Stimulated activated CD4-positive, alpha-beta T cell treated with anti-CD3 and anti-CD28 coated beads, Interleukin-15, amount 100 ng/mL, for 1 hour (primary cell): Measurements from ENCODE around the gene GZMM.

Experiments
- DNase-seq, 2 donors: peaks; one replicate each; pipeline ENCODE4 v3.0.0-alpha.2; 2020; ENCODE audit warnings: low read depth in 1 of 2, low spot score in 1 of 2

The GZMM gene

DNA sequence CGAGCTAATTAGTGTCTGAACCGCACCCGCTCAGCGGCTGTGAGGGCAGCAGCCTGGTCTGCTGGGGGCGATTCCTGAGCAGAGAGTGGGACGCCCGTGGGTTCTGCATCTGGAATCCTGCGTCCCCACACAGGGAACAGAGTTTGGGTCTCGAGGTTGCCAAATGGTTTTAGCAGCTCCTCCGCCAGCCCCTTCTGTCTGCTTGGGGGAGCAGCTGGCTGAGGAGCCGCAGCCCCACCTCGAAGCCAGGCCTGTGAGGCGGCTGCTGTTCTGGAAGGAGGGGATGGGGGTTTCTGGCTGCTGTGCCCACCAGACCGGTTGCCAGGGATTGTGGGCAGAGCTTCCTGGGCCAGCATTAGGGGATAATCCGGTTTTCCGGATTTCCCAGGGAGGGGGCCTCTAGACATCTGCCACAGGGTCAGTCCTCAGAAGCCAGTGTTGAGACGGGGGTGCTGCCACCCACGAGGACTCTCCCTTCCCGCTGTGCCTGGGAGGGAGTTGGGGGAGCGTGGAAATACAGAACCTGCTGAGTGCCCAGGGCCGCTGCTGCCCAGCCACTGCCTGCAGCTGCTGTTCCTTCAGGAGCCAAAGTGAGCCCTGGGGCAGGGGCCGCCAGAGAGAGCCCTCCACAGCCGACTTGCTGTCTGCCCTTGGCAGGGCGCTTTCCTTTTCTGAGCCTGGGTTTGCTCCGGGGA lies 10.3 kb upstream of the GZMM start:
- DNase-seq, result no peak

DNA sequence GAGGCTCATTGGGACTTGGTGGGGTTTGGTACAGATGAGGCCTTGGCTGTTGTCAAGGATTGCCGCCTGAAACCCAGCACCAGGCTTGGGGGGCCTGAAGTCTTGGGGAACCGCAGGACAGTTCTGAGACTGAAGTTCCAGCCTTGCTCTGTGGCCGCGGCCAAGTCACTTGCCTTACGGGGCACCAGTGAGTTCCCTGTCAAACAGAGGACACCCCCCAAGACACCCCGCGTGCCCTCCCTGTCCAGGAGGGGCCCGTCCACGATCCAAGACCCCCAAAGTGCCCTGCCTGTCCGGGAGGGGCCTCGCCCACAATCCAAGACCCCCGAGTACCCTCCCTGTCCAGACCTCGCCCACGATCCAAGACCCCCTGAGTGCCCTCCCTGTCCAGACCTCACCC lies 9.8 kb upstream of the GZMM start:
- no peak for DNase-seq

DNA sequence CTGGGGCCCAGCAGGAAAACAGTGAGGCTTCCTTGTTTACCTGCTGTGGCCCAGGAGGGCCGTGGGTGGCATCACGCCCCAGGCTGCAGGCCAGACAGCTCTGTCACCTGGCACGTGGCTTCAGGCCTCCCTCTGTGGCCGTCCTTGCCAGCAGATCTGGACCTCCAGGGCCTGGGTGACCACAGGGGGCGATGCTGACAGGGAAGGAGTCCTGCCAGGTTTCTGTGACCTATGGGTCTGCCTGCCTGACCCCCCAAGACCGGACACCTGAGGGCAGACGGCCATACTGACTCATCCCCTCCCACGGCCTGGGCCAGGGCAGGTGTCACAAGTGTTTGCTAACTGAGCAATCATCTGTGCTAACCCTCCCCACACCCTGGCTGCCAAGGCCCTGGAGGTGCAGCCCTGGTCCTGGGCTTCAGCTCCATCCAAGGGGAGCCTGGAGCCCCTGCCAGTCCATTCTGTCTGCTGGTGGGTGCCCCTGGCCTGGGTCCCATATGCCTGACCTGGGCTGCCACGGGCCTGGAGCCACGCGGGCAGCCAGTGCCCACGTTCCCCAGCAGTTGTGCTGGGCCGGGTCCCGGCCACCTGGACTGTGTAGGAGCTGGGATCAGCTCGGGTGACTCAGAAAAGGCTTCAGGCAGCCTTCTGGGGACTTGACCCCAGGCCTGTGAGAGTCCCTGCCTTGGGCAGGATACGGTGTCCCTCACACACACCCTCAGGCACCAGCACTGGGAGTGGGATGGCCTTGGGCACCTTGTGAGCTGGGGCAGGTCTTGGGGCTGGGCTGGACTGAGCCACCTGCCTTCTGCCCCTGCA lies 8.6 kb upstream of the GZMM start:
- no peak for DNase-seq

DNA sequence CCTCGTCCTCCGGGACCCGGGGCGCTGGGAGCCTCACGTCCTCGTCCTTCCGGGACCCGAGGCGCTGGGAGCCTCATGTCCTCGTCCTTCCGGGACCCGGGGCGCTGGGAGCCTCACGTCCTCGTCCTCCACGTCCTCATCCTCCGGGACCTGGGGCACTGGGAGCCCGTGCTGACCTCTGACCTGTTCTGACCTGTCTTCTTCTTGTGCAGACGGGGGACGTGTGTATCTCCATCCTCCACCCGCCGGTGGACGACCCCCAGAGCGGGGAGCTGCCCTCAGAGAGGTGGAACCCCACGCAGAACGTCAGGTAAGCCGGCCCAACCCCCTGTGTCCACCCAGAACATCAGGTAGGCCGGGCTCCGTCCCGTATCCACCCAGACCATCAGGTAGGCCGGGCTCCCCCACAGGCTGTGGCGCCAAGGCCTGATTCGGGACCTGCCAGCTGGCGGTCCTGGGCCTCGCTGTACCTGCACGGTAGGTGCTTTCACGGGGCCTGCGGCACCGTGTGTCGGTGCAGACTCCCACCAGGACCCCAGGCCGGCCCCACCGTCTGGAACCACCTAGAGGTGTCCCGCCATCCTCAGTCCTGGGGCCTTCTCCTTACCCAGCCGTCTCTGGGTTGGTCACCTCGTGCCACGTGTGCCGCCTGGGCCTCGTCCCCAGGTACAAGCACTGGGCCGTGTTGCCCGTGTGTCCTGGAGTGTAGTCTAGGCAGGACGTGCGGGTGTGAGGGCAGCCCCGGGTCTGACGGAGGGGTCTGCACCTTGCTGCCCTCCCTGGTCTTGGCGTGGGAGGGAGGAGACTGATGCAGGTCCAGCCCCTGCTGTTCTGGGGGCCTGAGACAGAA lies 7.6 kb upstream of the GZMM start:
- DNase-seq, result no peak

DNA sequence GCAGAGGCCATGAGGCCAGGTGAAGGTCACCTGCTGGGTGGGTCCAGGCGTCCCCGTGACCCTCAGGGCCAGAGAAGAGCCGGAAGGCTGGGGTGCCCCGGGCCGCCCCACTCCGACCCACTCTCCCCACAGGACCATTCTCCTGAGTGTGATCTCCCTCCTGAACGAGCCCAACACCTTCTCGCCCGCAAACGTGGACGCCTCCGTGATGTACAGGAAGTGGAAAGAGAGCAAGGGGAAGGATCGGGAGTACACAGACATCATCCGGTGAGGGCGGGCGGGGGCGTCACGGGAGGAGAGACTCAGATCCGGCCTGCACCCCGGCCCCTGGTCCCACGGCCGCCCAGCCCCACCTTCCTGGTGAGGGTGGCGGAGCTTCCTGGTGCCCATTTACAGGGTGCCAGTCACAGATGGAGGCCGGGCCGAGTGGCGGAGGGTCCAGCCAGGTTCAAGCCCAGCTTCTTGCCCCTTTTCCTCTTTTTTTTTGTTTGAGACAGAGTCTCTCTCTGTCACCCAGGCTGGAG lies 6.9 kb upstream of the GZMM start:
- no peak for DNase-seq

DNA sequence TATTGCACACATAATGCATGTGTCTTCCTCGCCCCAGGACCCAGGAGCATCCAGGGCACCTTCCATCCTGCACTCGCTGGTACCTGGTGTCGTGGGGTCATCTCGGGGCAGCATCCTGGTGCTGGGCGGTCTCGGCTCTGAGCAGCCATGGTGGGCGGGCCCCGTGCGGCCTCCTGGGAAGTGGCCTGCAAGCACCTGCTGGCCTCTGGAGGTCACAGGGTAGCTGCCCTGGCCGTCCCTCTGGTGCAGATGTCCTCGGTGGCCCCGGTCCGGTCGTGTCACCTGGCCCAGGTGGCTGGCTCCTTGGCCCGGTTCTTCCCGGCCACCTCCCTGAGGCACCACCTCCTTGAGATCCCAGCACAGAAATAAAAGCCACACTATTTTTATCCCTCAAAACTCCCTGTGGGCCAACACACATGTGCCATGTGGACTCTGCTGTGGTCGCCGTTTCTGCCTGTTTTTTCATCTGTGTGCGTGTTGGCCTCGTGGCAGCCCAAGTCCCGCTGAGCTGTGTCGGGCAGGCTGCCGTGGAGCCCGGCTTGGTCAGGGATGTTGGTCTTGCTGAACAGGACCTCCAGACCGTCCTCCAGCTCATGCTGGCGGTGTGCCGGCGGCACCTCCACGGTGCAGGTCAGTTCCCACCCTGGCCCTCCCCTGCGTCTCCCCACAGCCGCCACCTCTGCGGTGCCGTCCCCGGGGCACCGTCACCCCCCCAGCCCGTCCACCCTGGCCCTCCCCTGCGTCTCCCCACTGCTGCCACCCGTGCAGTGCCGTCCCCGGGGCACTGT lies 5.0 kb upstream of the GZMM start:
- DNase-seq, result no peak

DNA sequence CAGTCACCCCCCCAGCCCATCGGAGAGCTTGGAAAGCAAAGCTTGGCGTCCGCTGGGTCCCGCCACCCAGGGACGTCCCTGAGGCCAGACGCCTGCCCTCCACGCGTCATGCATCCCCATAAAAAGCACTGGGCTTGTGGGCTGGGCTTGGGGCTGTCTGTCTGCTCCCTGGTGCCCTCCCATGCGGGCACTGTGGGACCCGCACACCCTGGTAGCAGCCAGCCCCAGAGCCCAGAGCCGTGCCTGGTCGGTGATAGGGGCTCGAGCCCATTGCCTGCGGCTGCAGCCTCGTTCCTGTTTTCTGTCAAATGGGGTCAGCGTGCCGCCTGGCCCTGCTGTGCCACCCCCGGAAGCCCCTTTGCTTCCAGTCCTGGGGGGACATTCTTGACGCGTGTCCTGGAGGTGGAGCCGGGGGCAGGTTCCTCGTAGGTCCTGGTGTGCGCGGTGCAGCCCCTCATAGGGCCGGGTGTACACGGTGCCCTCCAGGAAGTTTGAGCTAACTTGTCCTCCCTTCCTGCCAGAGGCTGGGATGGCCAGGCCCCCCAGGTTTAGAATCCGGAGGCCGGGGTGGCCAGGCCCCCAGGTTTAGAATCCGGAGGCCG lies 4.3 kb upstream of the GZMM start:
- no peak for DNase-seq

DNA sequence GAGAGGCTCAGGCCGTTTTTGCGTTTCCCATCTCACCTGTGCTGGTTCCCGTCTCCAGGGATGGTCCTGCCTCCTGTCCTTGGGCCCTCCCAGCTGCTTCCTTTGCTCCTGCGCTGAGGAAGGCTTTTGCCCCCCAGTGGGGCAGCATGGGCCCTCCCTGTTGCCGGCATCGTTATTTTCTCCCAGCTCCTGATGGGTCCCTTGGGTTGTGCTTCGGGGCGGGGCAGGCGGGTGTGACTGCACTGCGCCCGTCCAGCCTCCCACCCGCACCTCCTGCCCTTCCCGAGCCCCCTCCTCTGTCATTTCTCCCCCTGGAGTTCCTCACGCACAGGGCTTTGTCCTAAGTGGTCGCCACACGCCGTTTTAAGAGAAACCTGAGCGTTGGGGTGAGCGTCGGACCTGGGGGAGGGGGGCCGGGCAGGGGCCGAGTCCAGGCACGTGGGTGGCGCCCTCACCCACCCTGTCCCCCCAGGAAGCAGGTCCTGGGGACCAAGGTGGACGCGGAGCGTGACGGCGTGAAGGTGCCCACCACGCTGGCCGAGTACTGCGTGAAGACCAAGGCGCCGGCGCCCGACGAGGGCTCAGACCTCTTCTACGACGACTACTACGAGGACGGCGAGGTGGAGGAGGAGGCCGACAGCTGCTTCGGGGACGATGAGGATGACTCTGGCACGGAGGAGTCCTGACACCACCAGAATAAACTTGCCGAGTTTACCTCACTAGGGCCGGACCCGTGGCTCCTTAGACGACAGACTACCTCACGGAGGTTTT lies 2.8 kb upstream of the GZMM start:
- no peak for DNase-seq

DNA sequence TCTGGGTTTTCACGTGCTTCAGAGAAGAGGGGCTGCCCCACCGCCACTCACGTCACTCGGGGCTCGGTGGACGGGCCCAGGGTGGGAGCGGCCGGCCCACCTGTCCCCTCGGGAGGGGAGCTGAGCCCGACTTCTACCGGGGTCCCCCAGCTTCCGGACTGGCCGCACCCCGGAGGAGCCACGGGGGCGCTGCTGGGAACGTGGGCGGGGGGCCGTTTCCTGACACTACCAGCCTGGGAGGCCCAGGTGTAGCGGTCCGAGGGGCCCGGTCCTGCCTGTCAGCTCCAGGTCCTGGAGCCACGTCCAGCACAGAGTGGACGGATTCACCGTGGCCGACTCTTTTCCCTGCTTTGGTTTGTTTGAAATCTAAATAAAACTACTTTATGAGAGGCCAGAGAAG lies 2.2 kb upstream of the GZMM start:
- DNase-seq, result no peak

DNA sequence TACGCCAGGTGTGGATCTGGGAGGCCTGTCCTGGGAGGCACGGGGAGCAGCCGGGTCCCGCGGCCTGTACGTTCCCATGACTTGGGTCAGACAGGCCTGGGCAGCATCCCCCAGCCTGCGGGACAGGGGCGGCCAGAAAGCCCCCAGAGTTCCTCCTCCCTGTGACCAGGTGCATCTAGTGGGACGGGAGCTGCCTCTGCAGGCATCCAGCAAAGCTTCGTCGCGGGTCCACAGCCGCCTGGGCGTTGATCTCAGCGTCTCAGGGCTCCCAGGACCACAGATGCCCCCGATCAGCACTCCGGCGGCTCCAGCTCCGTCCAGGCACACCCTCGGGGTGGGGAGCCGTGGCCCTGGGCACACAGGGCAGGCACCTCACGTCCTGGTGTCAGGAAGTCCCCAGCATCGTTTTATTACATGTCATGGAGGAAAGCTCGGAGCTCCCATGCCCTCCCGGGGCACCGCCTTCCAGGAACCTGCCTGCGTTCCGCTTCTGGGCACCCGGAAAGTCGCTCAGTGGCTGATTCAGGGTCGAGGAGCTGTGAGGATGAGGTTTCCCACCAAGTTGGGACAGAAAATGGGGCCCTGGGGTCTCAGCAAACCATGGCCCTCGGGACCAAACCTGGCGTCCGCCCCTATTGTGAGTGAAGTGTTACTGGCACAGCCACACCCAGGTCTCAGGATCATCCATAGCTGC lies 1.5 kb upstream of the GZMM start:
- DNase-seq, result no peak

DNA sequence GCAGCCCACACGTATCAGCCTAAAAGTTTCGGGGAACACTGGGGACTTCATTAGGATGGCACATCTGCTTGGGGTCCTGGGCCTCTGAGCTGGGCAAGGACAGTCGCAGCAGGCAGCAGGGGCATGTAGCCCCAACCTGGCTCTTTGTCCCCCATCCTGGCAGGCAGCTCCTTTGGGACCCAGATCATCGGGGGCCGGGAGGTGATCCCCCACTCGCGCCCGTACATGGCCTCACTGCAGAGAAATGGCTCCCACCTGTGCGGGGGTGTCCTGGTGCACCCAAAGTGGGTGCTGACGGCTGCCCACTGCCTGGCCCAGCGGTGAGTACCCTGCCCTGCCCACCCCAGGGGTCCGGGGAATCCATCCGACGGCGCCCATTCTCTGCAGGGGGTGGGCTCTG lies 3.3 kb downstream of the GZMM start:
- DNase-seq, result no peak

DNA sequence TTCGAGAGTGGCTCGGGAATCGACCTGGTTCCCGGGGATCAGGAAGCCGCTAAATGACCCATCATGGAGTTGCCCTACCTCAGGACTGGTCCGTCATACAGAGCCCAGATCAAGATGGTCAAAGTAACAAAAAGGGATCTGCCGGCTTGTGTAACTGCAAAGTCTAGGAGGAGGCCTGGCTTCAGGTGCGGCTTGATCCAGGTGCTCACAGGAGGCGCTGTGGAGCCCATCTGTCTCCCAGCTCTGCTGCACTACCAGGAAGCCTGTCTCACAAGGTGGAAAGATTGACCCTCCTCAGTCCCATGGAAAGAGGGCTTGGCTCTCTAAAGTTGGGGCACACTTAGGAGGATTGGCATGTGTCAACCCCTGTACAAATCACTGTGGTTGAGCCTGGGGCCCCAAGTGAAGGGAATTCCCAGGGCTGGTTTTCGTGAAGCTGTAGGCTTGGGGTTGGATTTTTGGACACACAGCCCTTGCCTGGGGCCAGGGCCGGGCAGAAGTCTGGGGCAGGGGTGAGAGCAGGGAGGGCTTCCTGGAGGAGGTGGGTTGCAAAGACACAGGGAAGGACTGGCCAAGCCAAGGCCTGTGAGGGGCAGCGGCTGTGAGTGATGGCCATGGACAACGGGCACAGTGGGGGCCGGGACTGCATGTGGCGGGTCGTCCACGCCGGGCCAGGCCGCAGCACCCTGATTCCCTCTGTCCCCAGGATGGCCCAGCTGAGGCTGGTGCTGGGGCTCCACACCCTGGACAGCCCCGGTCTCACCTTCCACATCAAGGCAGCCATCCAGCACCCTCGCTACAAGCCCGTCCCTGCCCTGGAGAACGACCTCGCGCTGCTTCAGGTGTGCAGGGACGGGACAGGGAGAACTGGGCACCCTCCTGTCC lies 4.2 kb downstream of the GZMM start:
- no peak for DNase-seq

DNA sequence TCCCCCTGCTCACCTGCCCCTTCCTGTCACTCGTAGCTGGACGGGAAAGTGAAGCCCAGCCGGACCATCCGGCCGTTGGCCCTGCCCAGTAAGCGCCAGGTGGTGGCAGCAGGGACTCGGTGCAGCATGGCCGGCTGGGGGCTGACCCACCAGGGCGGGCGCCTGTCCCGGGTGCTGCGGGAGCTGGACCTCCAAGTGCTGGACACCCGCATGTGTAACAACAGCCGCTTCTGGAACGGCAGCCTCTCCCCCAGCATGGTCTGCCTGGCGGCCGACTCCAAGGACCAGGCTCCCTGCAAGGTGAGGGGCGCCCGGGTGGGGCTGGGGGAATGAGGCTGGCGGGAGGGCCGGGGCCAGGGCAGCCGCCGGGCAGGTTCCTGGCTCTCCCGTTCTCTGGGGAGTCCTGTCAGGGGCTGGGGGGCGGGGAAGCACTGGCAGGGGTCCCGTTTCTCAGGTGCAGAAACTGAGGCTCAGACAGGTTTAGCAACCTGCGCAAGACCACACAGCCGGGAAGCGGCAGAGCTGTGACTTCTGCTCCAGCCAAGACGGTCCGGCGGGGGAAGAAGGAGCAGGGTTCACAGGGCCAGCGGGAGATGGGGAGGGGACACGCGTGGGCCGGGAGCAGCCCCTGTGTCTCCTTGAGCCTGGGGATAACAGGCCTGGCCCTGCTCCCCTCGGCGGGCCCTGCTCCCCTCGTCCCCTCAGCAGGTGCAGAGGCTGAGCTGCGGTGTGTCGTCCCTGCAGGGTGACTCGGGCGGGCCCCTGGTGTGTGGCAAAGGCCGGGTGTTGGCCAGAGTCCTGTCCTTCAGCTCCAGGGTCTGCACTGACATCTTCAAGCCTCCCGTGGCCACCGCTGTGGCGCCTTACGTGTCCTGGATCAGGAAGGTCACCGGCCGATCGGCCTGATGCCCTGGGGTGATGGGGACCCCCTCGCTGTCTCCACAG lies 5.3 kb downstream of the GZMM start:
- DNase-seq, result no peak

DNA sequence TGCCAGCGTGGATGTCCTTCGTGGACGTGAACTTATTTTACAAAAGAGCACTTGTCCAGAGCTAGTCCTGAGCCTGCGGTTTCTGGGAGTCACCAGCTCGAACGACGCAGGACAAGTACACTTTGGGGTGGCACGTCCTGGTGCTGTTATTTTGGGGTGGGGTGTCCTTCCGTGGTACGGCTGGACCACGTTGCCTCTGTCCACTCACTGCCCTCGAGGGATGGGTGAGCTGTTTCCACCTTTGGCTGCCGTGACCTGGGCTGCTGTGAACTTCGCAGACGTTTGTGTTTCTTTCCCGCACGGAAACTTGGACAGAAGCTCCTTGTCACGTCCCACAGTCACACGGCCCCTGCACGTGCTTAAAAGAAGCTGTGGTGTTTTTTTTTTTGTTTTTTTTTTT lies 11.0 kb downstream of the GZMM start:
- DNase-seq, result no peak

DNA sequence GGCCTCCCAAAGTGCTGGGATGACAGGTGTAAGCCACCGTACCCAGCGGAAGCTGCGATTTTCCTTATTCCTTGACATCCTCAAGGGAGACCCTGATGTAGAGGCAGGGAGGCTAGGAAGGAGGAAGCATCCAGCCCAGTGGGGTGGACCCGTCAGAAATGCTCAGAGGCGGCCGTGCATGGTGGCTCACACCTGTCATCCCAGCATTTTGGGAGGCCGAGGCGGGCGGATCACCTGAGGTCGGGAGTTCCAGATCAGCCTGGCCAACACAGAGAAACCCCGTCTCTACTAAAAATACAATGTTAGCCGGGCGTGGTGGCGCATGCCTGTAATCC lies 11.6 kb downstream of the GZMM start:
- DNase-seq, result no peak

DNA sequence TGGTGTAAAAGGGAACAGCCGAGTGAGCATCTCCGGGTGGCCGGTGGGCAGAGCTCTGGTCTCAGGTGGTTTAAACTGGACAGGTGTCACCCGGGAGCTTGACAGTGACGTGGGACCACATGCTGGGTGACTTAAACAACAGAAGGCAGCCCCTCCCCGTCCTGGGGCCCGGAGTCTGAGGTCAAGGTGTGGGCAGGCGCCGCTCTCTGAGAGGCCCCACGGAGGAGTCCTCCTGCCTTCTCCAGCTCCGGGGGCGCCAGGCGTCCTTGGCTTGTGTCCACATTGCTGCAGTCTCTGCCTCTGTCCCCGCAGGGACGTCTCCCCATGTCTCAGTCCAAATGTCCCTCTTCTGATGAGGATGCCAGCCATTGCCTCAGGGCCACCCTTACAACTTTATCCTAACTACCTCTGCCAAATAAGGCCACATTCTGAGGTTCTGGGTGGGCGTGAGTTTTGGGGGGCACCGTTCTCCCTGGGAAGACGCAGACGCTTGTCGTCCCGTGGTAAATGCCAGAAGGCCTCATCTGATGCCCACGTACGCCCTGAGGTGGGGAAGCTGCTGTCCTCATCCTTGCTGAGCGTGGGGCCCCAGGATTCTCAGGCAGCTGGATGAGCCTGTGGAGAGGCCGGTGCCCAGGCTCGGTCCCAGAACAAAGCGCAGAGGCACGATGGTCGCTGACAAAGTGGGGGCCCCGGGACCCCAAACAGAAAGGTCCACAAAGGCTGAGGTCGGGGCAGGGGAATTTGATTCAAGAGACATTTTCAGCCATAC lies 12.9 kb downstream of the GZMM start:
- no peak for DNase-seq
